Brain microvascular endothelial cell (primary cell): Measurements from ENCODE around the gene S100A13.

ENCODE experiments used
- DNase-seq: peaks from one replicate; pipeline ENCODE4 v3.0.0-alpha.2; 2020
- H3K27ac ChIP-seq: fragments of 250-450 bp; sonication (Bioruptor Pico); 2 replicates; pipeline ENCODE4 v1.5.1; 2020; ENCODE audit warnings: mild to moderate bottlenecking, moderate library complexity
- H3K27me3 ChIP-seq: fragments of 250-450 bp; sonication (Bioruptor Pico); replicated peaks from 2 replicates; pipeline ENCODE4 v1.5.1; 2020; ENCODE audit warnings: mild to moderate bottlenecking
- H3K36me3 ChIP-seq: fragments of 250-450 bp; sonication (Bioruptor Pico); replicated peaks from 2 replicates; pipeline ENCODE4 v1.5.1; 2020; ENCODE audit warnings: mild to moderate bottlenecking
- H3K4me3 ChIP-seq: 2 replicates; pipeline ENCODE4 v1.5.1; 2011; ENCODE audit warnings: low read depth, mild to moderate bottlenecking, control low read depth, low read length, moderate library complexity
- CTCF ChIP-seq: IDR thresholded peaks from 2 replicates; pipeline ENCODE4 v1.5.1; 2011; ENCODE audit warnings: low read depth, mild to moderate bottlenecking, moderate library complexity, low read length, control low read depth, inconsistent platforms; ENCODE audit errors: missing control alignments
- in situ Hi-C: cut with HindIII; loops from 2 replicates; pipeline ENCODE4 v1.10.0; 2017; ENCODE audit warnings: low sequenced_read_pairs, low pct_ligation_motif_present

S100A13 gene

GRCh38 chr1:153619171-153619570 is 8.1 kb downstream of the S100A13 start:
- Histone ChIP-seq H3K27ac (no peak overlapping the region), H3K27me3 (no peaks in the 10 kb centered on the region), H3K36me3 (peaks cover 35% of the 10 kb centered on the region), H3K4me3 (no peak overlapping the region)
- DNase-seq, result no peak
- no peak for TF ChIP-seq CTCF
- in situ Hi-C loops, result no loop called here

DNA sequence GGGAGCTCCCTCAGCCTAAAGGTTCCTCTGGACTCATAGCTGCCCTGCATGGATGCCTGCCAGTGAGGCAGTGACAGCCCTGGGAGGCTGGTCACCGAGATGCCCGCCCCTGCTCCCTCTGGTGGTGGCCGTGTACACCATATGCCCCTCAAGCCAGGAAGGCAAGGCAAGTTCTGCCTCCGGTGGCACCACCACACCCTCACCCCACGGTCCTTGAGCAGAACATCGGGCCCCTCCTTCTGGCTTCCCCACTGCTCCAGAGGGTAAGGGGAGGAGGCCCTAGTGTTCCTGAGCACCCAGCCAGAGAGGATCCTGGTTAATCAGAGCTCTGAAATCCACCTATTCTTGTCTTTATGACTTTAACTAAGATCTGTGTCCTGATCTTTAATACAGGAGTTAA is 9.6 kb downstream of the S100A13 start:
- no peak for DNase-seq

GRCh38 chr1:153616917-153617311 is 10.4 kb downstream of the S100A13 start:
- in situ Hi-C loops, result no loop called here
- no peak for DNase-seq
- Histone ChIP-seq H3K27me3 (no peaks in the 10 kb centered on the region), H3K4me3 (no peak overlapping the region), H3K36me3 (peaks cover 20% of the 10 kb centered on the region), H3K27ac (no peak overlapping the region)
- TF ChIP-seq CTCF, result no peak

More for the DNA sequence above, 9.6 kb downstream of the S100A13 start:
- no peaks in the 10 kb centered on the region for H3K27me3 ChIP-seq
- TF ChIP-seq CTCF, result no peak
- no peak overlapping the region for H3K27ac ChIP-seq
- H3K36me3 ChIP-seq, result peaks cover 28% of the 10 kb centered on the region
- in situ Hi-C loops, result no loop called here
- no peak overlapping the region for H3K4me3 ChIP-seq

GRCh38 chr1:153616144-153616916 is 11.0 kb downstream of the S100A13 start, which contains the start of gene S100A14:
Gene S100A14, minus strand, starts transcription at chr1:153616325. Its CDS starts 467 bp downstream, at chr1:153615858.
- H3K36me3 ChIP-seq, result peaks cover 19% of the 10 kb centered on the region
- TF ChIP-seq CTCF, result no peak
- in situ Hi-C loops, result no loop called here
- H3K27ac ChIP-seq, result no peak within 1 kb of the TSS
- no peaks in the 10 kb centered on the region for H3K27me3 ChIP-seq
- no peak within 1 kb of the TSS for H3K4me3 ChIP-seq
- DNase-seq, result no peak

DNA sequence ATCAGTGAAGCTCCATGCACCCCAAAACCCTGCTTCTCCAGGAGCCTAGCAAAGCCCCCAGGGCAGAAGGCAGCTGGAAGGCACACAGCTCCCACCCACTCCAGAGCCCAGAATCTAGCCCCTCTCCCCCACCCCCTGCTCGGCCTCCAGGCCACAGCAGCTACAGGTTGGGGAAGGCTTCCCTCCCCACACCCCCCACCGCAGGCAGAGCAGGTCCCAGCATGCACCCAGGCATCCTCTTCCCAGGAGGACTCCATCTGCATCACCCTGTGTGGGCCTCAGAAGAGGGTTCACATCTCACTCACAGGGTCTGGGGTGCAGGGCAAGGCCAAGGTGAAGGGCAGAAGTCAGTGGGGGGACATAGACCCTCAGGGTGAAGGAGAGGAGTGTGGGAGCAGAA is 11.9 kb downstream of the S100A13 start:
- Histone ChIP-seq H3K36me3 (peaks cover 16% of the 10 kb centered on the region), H3K4me3 (no peak overlapping the region), H3K27ac (no peak overlapping the region), H3K27me3 (no peaks in the 10 kb centered on the region)
- no peak for DNase-seq
- in situ Hi-C loops, result no loop called here
- TF ChIP-seq CTCF, result no peak

DNA sequence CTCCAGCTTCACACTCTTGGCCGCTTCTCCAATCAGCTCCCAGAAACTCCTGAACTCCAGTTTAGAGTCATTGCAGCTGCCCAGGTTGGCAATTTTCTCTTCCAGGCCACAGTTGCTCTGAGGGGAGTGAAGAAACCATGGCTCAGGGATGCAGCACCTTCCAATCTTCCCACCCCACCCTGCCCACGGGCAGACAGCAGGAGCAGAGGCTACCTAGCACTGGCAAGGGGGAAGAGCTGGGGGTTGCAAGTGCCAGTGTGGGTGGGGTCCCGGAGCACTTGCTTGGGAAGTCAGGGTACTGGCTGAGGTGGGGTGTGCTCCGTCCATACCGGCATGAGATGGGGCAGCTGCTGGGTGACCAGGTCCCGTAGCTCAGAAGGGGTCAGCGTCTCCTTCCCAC is 12.4 kb downstream of the S100A13 start:
- Histone ChIP-seq H3K27ac (no peak overlapping the region), H3K36me3 (peaks cover 12% of the 10 kb centered on the region), H3K4me3 (no peak overlapping the region), H3K27me3 (no peaks in the 10 kb centered on the region)
- TF ChIP-seq CTCF, result no peak
- in situ Hi-C loops, result no loop called here
- no peak for DNase-seq
